Sigmoid colon (tissue), 4 donors: ENCODE results near the gene SIGLECL1.

ENCODE experiments used
- POLR2A ChIP-seq, 2 donors: fragments of 450-650 bp; IDR thresholded peaks; one replicate each; pipeline ENCODE4 v1.6.1; 2016; ENCODE audit warnings: antibody characterized with exemption in 2 of 2, mild to moderate bottlenecking in 2 of 2, moderate library complexity in 2 of 2
- POLR2AphosphoS5 ChIP-seq, 4 donors: sonication (generic); formaldehyde crosslinking; IDR thresholded peaks; one replicate each; pipeline ENCODE4 v1.6.1; 2017; ENCODE audit warnings: antibody characterized with exemption in 4 of 4
- TF ChIP-seq, protein P1 (sequence below), 4 experiments: fragments of 450-650 bp in 3 of 4; fragments of 200-600 bp in 1 of 4; IDR thresholded peaks; one replicate each; pipeline ENCODE4 v1.5.1; 2016 to 2019; ENCODE audit warnings: antibody characterized with exemption in 4 of 4, mild to moderate bottlenecking in 3 of 4, moderate library complexity in 2 of 4

DNA sequence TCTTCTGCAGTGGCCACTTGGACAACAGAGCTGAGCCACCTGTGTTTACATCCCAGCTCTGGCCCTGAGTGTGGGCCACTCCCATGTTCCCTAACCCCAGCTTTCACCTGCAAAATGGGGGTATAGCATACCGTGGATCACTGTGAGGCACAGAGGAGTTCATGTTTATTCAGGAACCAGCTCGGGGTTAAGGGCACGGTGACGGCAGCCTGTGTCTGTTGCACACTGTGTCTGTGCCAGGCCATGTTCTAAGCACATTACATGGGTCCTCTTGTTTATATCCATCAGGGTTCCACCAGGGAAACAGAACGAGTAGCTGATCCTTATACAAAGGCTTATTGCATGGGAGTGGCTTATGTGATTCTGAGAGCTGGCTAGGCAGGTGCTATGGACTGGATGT lies 46.5 kb downstream of the SIGLECL1 start:
- TF ChIP-seq, protein P1, sequence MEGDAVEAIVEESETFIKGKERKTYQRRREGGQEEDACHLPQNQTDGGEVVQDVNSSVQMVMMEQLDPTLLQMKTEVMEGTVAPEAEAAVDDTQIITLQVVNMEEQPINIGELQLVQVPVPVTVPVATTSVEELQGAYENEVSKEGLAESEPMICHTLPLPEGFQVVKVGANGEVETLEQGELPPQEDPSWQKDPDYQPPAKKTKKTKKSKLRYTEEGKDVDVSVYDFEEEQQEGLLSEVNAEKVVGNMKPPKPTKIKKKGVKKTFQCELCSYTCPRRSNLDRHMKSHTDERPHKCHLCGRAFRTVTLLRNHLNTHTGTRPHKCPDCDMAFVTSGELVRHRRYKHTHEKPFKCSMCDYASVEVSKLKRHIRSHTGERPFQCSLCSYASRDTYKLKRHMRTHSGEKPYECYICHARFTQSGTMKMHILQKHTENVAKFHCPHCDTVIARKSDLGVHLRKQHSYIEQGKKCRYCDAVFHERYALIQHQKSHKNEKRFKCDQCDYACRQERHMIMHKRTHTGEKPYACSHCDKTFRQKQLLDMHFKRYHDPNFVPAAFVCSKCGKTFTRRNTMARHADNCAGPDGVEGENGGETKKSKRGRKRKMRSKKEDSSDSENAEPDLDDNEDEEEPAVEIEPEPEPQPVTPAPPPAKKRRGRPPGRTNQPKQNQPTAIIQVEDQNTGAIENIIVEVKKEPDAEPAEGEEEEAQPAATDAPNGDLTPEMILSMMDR (IDR thresholded peaks at IDR 0.05) = no peak
- TF ChIP-seq POLR2AphosphoS5 (IDR thresholded peaks at IDR 0.05) (no peak), POLR2A (IDR thresholded peaks at IDR 0.05) (no peak)
